IgD-negative memory B cell (primary cell): ENCODE results near the gene HILPDA. TPM values are rescaled to one million over a fixed set of nuclear protein-coding genes. Genes with fewer than 3 reads are reported as not detected.

Experiments used
- H3K27ac Mint-ChIP-seq, 3 donors: one replicate each; pipeline ENCODE4 v1.8.0; 2020 to 2022; ENCODE audit warnings: mild to moderate bottlenecking in 3 of 3, mixed read lengths in 3 of 3, moderate library complexity in 1 of 3
- H3K27me3 Mint-ChIP-seq: one replicate; pipeline ENCODE4 v1.8.0; 2021; ENCODE audit warnings: mixed read lengths
- H3K36me3 Mint-ChIP-seq: one replicate; pipeline ENCODE4 v1.8.0; 2020; ENCODE audit warnings: mild to moderate bottlenecking, mixed read lengths
- H3K4me1 Mint-ChIP-seq, 3 donors: one replicate each; pipeline ENCODE4 v1.8.0; 2020 to 2022; ENCODE audit warnings: mixed read lengths in 3 of 3, mild to moderate bottlenecking in 1 of 3
- H3K4me3 Mint-ChIP-seq, 4 donors: one replicate each; pipeline ENCODE4 v1.8.0; 2020 to 2022; ENCODE audit warnings: mild to moderate bottlenecking in 4 of 4, mixed read lengths in 4 of 4, moderate library complexity in 3 of 4
- H3K9me3 Mint-ChIP-seq, 3 donors: one replicate each; pipeline ENCODE4 v1.8.0; 2020 to 2021; ENCODE audit warnings: mixed read lengths in 3 of 3, mild to moderate bottlenecking in 1 of 3
- polyA plus RNA-seq: library from polyadenylated mRNA; unstranded; fragments of 300-500 nt; fragmentation: Illumina TruSeq; gene quantifications from one replicate; pipeline ENCODE4 v1.2.3, GENCODE V29; 2021

The HILPDA gene
- polyA plus RNA-seq, 1 donor from 2014 or later, result 8.7 TPM

GRCh38 chr7:128422037-128422436, 33.6 kb upstream of the HILPDA start:
- no peak overlapping the region for H3K4me3 Mint-ChIP-seq
- peaks cover under 1% of the 10 kb centered on the region for H3K27me3 Mint-ChIP-seq
- no peaks in the 10 kb centered on the region for H3K4me1 Mint-ChIP-seq
- H3K36me3 Mint-ChIP-seq, result no peaks in the 10 kb centered on the region
- no peak overlapping the region for H3K27ac Mint-ChIP-seq
- no peaks in the 10 kb centered on the region for H3K9me3 Mint-ChIP-seq

- Mint-ChIP-seq H3K4me1 (peaks cover 0 to 1% (median 0%) of the 10 kb centered on the region in 3 donors), H3K27me3 (no peaks in the 10 kb centered on the region), H3K36me3 (no peaks in the 10 kb centered on the region), H3K9me3 (no peaks in the 10 kb centered on the region), H3K4me3 (no peak overlapping the region), H3K27ac (no peak overlapping the region)
Observed at GRCh38 chr7:128422842-128423241, 32.8 kb upstream of the HILPDA start.

- H3K36me3 Mint-ChIP-seq, result no peaks in the 10 kb centered on the region
- H3K9me3 Mint-ChIP-seq, result no peaks in the 10 kb centered on the region
- no peak overlapping the region for H3K27ac Mint-ChIP-seq
- H3K4me1 Mint-ChIP-seq, result peaks cover 0 to 1% (median 0%) of the 10 kb centered on the region in 3 donors
- H3K4me3 Mint-ChIP-seq, result no peak overlapping the region
- no peaks in the 10 kb centered on the region for H3K27me3 Mint-ChIP-seq
Observed at GRCh38 chr7:128424686-128425275, 30.9 kb upstream of the HILPDA start.

- Mint-ChIP-seq H3K4me1 (peaks cover 0 to 1% (median 0%) of the 10 kb centered on the region in 3 donors), H3K4me3 (no peak overlapping the region), H3K36me3 (no peaks in the 10 kb centered on the region), H3K9me3 (no peaks in the 10 kb centered on the region), H3K27ac (peak overlapping the region in 1 of 3 donors; percentile 13), H3K27me3 (no peaks in the 10 kb centered on the region)
Observed at GRCh38 chr7:128425850-128426249, 29.8 kb upstream of the HILPDA start.

GRCh38 chr7:128427289-128427891, 28.3 kb upstream of the HILPDA start:
- no peak overlapping the region for H3K27ac Mint-ChIP-seq
- H3K36me3 Mint-ChIP-seq, result no peaks in the 10 kb centered on the region
- H3K9me3 Mint-ChIP-seq, result no peaks in the 10 kb centered on the region
- peaks cover 0 to 1% (median 0%) of the 10 kb centered on the region in 3 donors for H3K4me1 Mint-ChIP-seq
- H3K4me3 Mint-ChIP-seq, result no peak overlapping the region
- H3K27me3 Mint-ChIP-seq, result no peaks in the 10 kb centered on the region

- Mint-ChIP-seq H3K4me3 (no peak overlapping the region), H3K27me3 (peaks cover 1% of the 10 kb centered on the region), H3K4me1 (peaks cover 0 to 1% (median 0%) of the 10 kb centered on the region in 3 donors), H3K36me3 (no peaks in the 10 kb centered on the region), H3K27ac (no peak overlapping the region), H3K9me3 (no peaks in the 10 kb centered on the region)
Observed at GRCh38 chr7:128430207-128430606, 25.5 kb upstream of the HILPDA start.

GRCh38 chr7:128431221-128431620, 24.5 kb upstream of the HILPDA start:
- H3K4me3 Mint-ChIP-seq, result no peak overlapping the region
- peaks cover 1% of the 10 kb centered on the region for H3K27me3 Mint-ChIP-seq
- H3K27ac Mint-ChIP-seq, result no peak overlapping the region
- H3K4me1 Mint-ChIP-seq, result peaks cover 1 to 5% (median 2%) of the 10 kb centered on the region in 3 donors
- H3K36me3 Mint-ChIP-seq, result no peaks in the 10 kb centered on the region
- no peaks in the 10 kb centered on the region for H3K9me3 Mint-ChIP-seq

GRCh38 chr7:128431754-128432153, 23.9 kb upstream of the HILPDA start:
- Mint-ChIP-seq H3K27ac (no peak overlapping the region), H3K36me3 (no peaks in the 10 kb centered on the region), H3K4me3 (no peak overlapping the region), H3K27me3 (peaks cover 1% of the 10 kb centered on the region), H3K4me1 (peaks cover 1 to 5% (median 2%) of the 10 kb centered on the region in 3 donors), H3K9me3 (no peaks in the 10 kb centered on the region)

- peak overlapping the region in 1 of 4 donors; percentile 33 for H3K4me3 Mint-ChIP-seq
- H3K9me3 Mint-ChIP-seq, result no peaks in the 10 kb centered on the region
- H3K4me1 Mint-ChIP-seq, result peaks cover 8 to 12% (median 11%) of the 10 kb centered on the region in 3 donors
- H3K27me3 Mint-ChIP-seq, result peaks cover 1% of the 10 kb centered on the region
- H3K36me3 Mint-ChIP-seq, result no peaks in the 10 kb centered on the region
- H3K27ac Mint-ChIP-seq, result peak overlapping the region in 1 of 3 donors; percentile 31
Observed at GRCh38 chr7:128434413-128435326, 21.0 kb upstream of the HILPDA start.

GRCh38 chr7:128435327-128435686, 20.4 kb upstream of the HILPDA start:
- no peak overlapping the region for H3K27ac Mint-ChIP-seq
- H3K27me3 Mint-ChIP-seq, result peaks cover 1% of the 10 kb centered on the region
- H3K36me3 Mint-ChIP-seq, result no peaks in the 10 kb centered on the region
- no peak overlapping the region for H3K4me3 Mint-ChIP-seq
- H3K4me1 Mint-ChIP-seq, result peaks cover 8 to 12% (median 11%) of the 10 kb centered on the region in 3 donors
- H3K9me3 Mint-ChIP-seq, result no peaks in the 10 kb centered on the region

GRCh38 chr7:128437426-128438332, 18.0 kb upstream of the HILPDA start:
- peak overlapping the region in 3 of 4 donors; percentile 39 to 81 (median 76) for H3K4me3 Mint-ChIP-seq
- peaks cover 1% of the 10 kb centered on the region for H3K27me3 Mint-ChIP-seq
- peak overlapping the region in 2 of 3 donors; percentile 3 to 87 for H3K27ac Mint-ChIP-seq
- H3K4me1 Mint-ChIP-seq, result peaks cover 8 to 12% (median 11%) of the 10 kb centered on the region in 3 donors
- no peaks in the 10 kb centered on the region for H3K9me3 Mint-ChIP-seq
- H3K36me3 Mint-ChIP-seq, result no peaks in the 10 kb centered on the region

- no peaks in the 10 kb centered on the region for H3K27me3 Mint-ChIP-seq
- no peak overlapping the region for H3K4me3 Mint-ChIP-seq
- no peak overlapping the region for H3K27ac Mint-ChIP-seq
- no peaks in the 10 kb centered on the region for H3K36me3 Mint-ChIP-seq
- H3K4me1 Mint-ChIP-seq, result peaks cover 8 to 12% (median 9%) of the 10 kb centered on the region in 3 donors
- H3K9me3 Mint-ChIP-seq, result no peaks in the 10 kb centered on the region
Observed at GRCh38 chr7:128442356-128442755, 13.3 kb upstream of the HILPDA start.

GRCh38 chr7:128443831-128444600, 11.7 kb upstream of the HILPDA start:
- Mint-ChIP-seq H3K9me3 (no peaks in the 10 kb centered on the region), H3K27ac (no peak overlapping the region), H3K4me3 (no peak overlapping the region), H3K4me1 (peaks cover 1 to 5% (median 3%) of the 10 kb centered on the region in 3 donors), H3K36me3 (no peaks in the 10 kb centered on the region), H3K27me3 (no peaks in the 10 kb centered on the region)

GRCh38 chr7:128446306-128446705, 9.4 kb upstream of the HILPDA start:
- Mint-ChIP-seq H3K36me3 (no peaks in the 10 kb centered on the region), H3K4me3 (no peak overlapping the region), H3K27ac (no peak overlapping the region), H3K9me3 (no peaks in the 10 kb centered on the region), H3K4me1 (peaks cover 1 to 5% (median 3%) of the 10 kb centered on the region in 3 donors), H3K27me3 (no peaks in the 10 kb centered on the region)
